K562 (cell line): ENCODE results near the gene TACC3. TPM values are rescaled to one million over a fixed set of nuclear protein-coding genes. Genes with fewer than 3 reads are reported as not detected.

Experiments
- ARNT ChIP-seq, 2 experiments: fragments of 450-650 bp; IDR thresholded peaks; 2 replicates each; pipeline ENCODE4 v1.6.1; 2016; ENCODE audit warnings: mild to moderate bottlenecking in 1 of 2
- BCL6 ChIP-seq: fragments of 250-450 bp; sonication (Bioruptor Pico); IDR thresholded peaks from 2 replicates; pipeline ENCODE4 v1.4.0; 2020
- E4F1 ChIP-seq: fragments of 250-450 bp; sonication (Bioruptor Pico); IDR thresholded peaks from 2 replicates; pipeline ENCODE4 v1.5.0; 2021; ENCODE audit warnings: mild to moderate bottlenecking, borderline replicate concordance
- MGA ChIP-seq: fragments of 450-650 bp; IDR thresholded peaks from 2 replicates; pipeline ENCODE4 v1.6.1; 2016; ENCODE audit warnings: mild to moderate bottlenecking, moderate library complexity
- polyA plus RNA-seq, 8 experiments: library from polyadenylated mRNA; depleted of rRNA in 4 of 8; stranded (reverse) in 5 of 8; unstranded in 3 of 8; fragments of >200 nt; fragmentation: Nextera tagmentation in 2 of 8; fragmentation: Illumina TruSeq in 1 of 8; extraction: Ambion mirVana in 2 of 8; extraction: Trizol in 1 of 8; gene quantifications; 2 replicates each; pipeline versions ENCODE4 v1.2.1 to v1.2.3, GENCODE V29; 2011 to 2014; ENCODE audit warnings: inconsistent platforms in 1 of 8, missing spikeins in 1 of 8
- total RNA-seq, 7 experiments: library from RNA; depleted of rRNA in 6 of 7; stranded (reverse); fragments of >200 nt in 6 of 7; fragmentation: Illumina TruSeq in 2 of 7; extraction: Trizol in 2 of 7; gene quantifications; 2 replicates each; pipeline versions ENCODE4 v1.2.1 to v1.2.3, GENCODE V29; 2011 to 2021; ENCODE audit warnings: low replicate concordance in 1 of 7

The TACC3 gene
- total and polyA plus RNA-seq, 9 of the 15 experiments (the other 6 are each of a cell fraction or from before 2014, with no cell fraction given): 1.9 to 122 (median 55.6) TPM

DNA sequence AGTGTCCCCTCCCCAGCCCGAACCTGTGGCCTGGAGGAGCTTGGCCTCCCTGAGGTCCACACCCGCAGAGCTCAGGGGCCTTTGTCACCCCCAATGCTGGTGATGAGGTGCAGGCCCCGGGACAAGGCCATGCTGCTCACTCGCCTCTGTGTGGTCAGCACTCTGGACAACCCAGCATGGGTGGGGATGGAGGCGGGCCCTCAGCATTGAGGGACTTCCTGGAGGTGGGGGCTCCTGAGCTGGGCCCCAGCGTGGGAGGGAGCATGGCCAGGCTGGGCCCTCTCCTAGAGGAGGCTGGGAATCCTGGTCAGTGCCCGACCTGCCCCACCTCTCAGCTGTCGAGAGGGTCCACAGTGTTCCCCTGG lies 30.6 kb downstream of the TACC3 start (continued):
- TF ChIP-seq E4F1 (CRISPR knock-in tag): no peak
- no peak for TF ChIP-seq BCL6 (CRISPR knock-in tag)
- no peak for TF ChIP-seq MGA
- no peak for TF ChIP-seq ARNT (IDR thresholded peaks at IDR 0.05)
- TF ChIP-seq, all 486 proteins: peak for 5
